Colonic mucosa (tissue), 4 donors: ENCODE results near the gene SIDT2. TPM values are rescaled to one million over a fixed set of nuclear protein-coding genes. Genes with fewer than 3 reads are reported as not detected.

ENCODE experiments used
- DNase-seq: peaks from one replicate; pipeline ENCODE4 v3.0.0-alpha.2; 2020
- H3K27ac ChIP-seq: fragments of 200-600 bp; one replicate; pipeline ENCODE4 v1.8.0; 2021
- H3K27me3 ChIP-seq: fragments of 200-600 bp; one replicate; pipeline ENCODE4 v1.8.0; 2021
- H3K36me3 ChIP-seq: fragments of 200-600 bp; one replicate; pipeline ENCODE4 v1.8.0; 2021
- H3K4me1 ChIP-seq: fragments of 200-600 bp; one replicate; pipeline ENCODE4 v1.8.0; 2021; ENCODE audit warnings: mild to moderate bottlenecking
- H3K4me3 ChIP-seq: fragments of 200-600 bp; one replicate; pipeline ENCODE4 v1.8.0; 2021
- H3K9ac ChIP-seq, 2 donors: one replicate each; pipeline ENCODE4 v1.7.0; 2013; ENCODE audit warnings: control low read depth in 2 of 2, low read depth in 2 of 2, low read length in 2 of 2
- H3K9me3 ChIP-seq: fragments of 200-600 bp; one replicate; pipeline ENCODE4 v1.8.0; 2021
- intact Hi-C: fragments of 100-400 bp; cut with DNase I; formaldehyde crosslinking; loops from one replicate; pipeline ENCODE4 v1.14.1; 2022
- total RNA-seq, 2 donors: library from RNA; stranded (reverse); fragmentation: NEBNext Ultra II Directional in 1 of 2; extraction: Animal tissue kit (Norgen Biotek cat#: 25700) in 1 of 2; gene quantifications; one replicate each; pipeline ENCODE4 v1.2.1, GENCODE V29; 2021
- TF ChIP-seq, protein P1 (sequence below): fragments of 200-600 bp; IDR thresholded peaks from one replicate; pipeline ENCODE4 v1.8.0; 2022; ENCODE audit warnings: antibody characterized with exemption, mild to moderate bottlenecking
- donor health status: healthy.
- donor health status: DM: no; HTN: no; CAD: no.
- donor health status: DM: no; HTN: no; CAD: no.

The SIDT2 gene
- total RNA-seq, 2 donors from 2014 or later = 42.9 to 69.3 TPM

DNA sequence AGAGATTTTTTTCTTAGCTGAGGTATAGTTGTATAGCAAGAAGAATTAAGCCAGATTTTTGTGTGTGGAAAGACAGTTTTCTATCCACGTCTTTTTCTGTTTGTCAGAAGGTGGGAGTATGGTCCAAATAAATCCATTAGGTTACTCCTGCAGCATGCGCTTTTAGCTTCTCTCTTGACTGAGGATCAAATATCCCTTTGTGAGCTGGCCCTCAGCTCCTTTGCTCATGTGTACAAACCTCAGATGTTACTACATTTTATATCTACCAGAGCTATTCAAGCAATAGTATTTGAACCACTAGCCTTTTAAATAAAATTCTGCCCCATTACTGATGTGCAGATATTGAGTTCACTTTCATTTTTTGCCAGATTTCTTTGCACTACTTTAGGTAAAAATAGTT is 8.8 kb upstream of the SIDT2 start:
- Histone ChIP-seq H3K4me1 (no peaks in the 10 kb centered on the region), H3K27ac (no peak overlapping the region), H3K36me3 (peaks cover 6% of the 10 kb centered on the region)

DNA sequence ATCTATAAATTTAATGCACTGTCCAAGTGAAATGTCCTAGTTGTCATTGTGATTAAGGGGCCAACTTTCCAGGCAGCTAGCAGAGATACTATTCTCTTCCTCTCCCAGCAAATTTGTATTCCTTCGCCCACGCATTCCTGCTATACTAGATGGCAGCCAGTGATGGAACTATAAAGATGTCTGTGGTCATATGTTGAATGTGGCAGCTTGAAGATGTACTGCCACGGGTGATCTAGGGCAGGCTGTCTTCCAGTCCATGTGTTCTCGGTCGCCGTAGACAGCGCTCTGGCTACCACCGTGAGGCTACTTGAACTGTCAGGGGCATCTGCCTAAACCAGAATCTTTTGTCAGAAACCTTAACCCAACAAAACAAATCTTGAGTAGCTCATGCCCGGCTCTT is 8.3 kb upstream of the SIDT2 start:
- intact Hi-C loops = no loop called here
- Histone ChIP-seq H3K27me3 (no peaks in the 10 kb centered on the region), H3K27ac (no peak overlapping the region), H3K4me3 (no peak overlapping the region), H3K4me1 (no peaks in the 10 kb centered on the region), H3K36me3 (peaks cover 4% of the 10 kb centered on the region), H3K9me3 (no peaks in the 10 kb centered on the region), H3K9ac (no peak overlapping the region)
- DNase-seq = no peak
- TF ChIP-seq, protein P1, sequence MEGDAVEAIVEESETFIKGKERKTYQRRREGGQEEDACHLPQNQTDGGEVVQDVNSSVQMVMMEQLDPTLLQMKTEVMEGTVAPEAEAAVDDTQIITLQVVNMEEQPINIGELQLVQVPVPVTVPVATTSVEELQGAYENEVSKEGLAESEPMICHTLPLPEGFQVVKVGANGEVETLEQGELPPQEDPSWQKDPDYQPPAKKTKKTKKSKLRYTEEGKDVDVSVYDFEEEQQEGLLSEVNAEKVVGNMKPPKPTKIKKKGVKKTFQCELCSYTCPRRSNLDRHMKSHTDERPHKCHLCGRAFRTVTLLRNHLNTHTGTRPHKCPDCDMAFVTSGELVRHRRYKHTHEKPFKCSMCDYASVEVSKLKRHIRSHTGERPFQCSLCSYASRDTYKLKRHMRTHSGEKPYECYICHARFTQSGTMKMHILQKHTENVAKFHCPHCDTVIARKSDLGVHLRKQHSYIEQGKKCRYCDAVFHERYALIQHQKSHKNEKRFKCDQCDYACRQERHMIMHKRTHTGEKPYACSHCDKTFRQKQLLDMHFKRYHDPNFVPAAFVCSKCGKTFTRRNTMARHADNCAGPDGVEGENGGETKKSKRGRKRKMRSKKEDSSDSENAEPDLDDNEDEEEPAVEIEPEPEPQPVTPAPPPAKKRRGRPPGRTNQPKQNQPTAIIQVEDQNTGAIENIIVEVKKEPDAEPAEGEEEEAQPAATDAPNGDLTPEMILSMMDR = no peak

More for the DNA sequence above, 8.8 kb upstream of the SIDT2 start:
- H3K9ac ChIP-seq = no peak overlapping the region
- DNase-seq = no peak
- no peak overlapping the region for H3K4me3 ChIP-seq
- no peaks in the 10 kb centered on the region for H3K9me3 ChIP-seq
- H3K27me3 ChIP-seq = no peaks in the 10 kb centered on the region
- intact Hi-C loops = no loop called here
- TF ChIP-seq, protein P1 = no peak

DNA sequence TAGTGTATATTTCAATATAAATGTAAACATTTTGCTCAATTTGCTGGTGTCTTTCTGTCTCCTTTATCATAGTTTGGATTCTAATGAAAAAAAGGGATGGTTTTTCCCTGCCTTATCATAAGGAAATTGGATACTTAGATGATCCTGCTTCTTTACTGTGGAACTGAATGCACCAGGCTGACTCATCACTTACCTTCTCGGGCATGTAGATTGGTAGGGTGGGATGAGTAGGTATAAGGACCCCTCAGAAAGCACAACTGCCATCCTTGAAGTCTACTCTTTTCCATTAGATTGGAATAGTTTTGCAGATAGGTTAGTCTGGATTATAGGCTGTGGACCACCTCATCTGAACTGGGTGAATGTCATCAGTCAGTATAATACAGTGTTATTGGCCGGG is 7.5 kb upstream of the SIDT2 start:
- Histone ChIP-seq H3K27ac (no peak overlapping the region), H3K27me3 (no peaks in the 10 kb centered on the region), H3K4me3 (no peak overlapping the region), H3K9me3 (no peaks in the 10 kb centered on the region), H3K36me3 (no peaks in the 10 kb centered on the region), H3K9ac (no peak overlapping the region), H3K4me1 (no peaks in the 10 kb centered on the region)
- TF ChIP-seq, protein P1 = no peak
- intact Hi-C loops = no loop called here
- DNase-seq = no peak

DNA sequence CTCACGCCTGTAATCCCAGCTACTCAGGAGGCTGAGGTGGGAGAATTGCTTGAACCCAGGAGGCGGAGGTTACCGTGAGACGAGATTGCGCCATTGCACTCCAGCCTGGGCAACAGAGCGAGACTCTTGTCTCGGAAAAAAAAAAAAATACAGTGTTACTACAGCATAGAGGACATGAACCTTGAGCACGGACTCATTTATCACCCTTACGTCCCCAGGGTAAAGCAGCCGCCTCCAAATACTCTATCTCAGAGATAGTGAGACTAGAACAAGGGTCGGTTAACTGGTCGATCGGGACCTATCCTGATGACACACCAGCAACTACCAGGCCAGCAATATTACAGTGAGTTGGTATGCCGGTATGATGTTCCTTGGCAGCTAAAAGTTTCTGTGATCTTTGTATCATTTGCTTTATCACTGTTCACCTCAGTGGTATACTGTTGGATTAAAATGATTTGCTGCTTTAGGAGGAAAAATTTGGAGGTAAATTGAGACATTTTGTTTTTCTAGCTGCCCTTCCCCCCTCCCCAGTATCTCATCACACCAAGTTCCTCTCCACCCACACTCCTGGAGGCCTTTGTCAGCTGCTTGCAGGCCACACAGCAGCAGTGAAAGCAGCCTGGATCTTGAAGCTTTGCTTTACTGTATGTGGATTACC is 7.0 kb upstream of the SIDT2 start:
- H3K4me1 ChIP-seq = no peaks in the 10 kb centered on the region
- intact Hi-C loops = no loop called here
- no peaks in the 10 kb centered on the region for H3K36me3 ChIP-seq
- H3K27ac ChIP-seq = no peak overlapping the region
- TF ChIP-seq, protein P1 = no peak
- H3K9me3 ChIP-seq = no peaks in the 10 kb centered on the region
- no peak for DNase-seq
- no peaks in the 10 kb centered on the region for H3K27me3 ChIP-seq
- H3K9ac ChIP-seq = no peak overlapping the region
- no peak overlapping the region for H3K4me3 ChIP-seq

DNA sequence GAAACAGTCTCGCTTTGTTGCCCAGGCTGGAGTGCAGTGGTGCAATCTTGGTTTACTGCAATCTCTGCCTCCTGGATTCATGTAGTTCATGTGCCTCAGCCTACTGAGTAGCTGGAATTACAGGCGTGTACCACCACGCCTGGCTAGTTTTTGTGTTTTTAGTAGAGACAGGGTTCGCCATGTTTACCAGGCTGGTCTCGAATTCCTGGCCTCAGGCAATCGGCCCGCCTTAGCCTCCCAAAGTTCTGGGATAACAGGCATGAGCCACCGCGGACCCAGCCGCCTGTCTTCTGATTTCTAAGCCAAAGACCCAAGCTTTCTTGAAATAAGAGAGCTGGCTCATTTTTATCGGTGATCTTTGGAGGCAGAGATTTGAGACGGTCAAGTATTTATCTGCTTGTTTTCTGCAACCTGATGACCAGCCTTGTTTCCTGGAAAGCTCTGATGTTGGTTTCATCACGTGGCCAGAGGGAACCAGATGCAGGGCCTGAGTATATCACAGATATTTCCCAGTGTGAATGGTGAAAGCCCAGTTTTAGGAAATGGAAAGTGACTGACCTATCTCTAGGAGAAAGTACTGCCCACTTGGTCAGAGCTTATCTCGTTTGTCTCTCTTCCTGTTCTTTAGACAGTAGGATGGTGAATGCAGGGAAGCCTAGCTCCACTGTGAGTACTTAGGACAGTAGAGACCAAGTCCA is 5.7 kb upstream of the SIDT2 start:
- Histone ChIP-seq H3K36me3 (no peaks in the 10 kb centered on the region), H3K27ac (no peak overlapping the region)
- intact Hi-C loops = no loop called here

More for the DNA sequence above, 5.7 kb upstream of the SIDT2 start:
- DNase-seq = no peak
- H3K9me3 ChIP-seq = no peaks in the 10 kb centered on the region
- H3K4me3 ChIP-seq = no peak overlapping the region
- no peaks in the 10 kb centered on the region for H3K27me3 ChIP-seq
- TF ChIP-seq, protein P1 = no peak
- no peak overlapping the region for H3K9ac ChIP-seq
- H3K4me1 ChIP-seq = no peaks in the 10 kb centered on the region
